H9 (cell line): ENCODE data around the gene CNTFR. TPM values are rescaled to one million over a fixed set of nuclear protein-coding genes. Genes with fewer than 3 reads are reported as not detected.
A peak's percentile ranks its signal among the peaks of the same experiment; 100 is the strongest.

ENCODE experiments used
- DNase-seq: peaks from one replicate; pipeline ENCODE4 v3.0.0-alpha.2; 2017
- H2AFZ ChIP-seq: one replicate; pipeline ENCODE4 v1.6.1; 2013; ENCODE audit warnings: mild to moderate bottlenecking, low read length, control low read depth, moderate library complexity
- H2AK5ac ChIP-seq: 2 replicates; pipeline ENCODE4 v1.6.1; 2013; ENCODE audit warnings: low read length, control low read depth, mixed read lengths; ENCODE audit not compliant: insufficient read length
- H2BK120ac ChIP-seq: one replicate; pipeline ENCODE4 v1.6.1; 2013; ENCODE audit warnings: low read depth, mild to moderate bottlenecking, low read length, control low read depth, inconsistent platforms; ENCODE audit not compliant: poor library complexity, severe bottlenecking
- H2BK12ac ChIP-seq: 2 replicates; pipeline ENCODE4 v1.6.1; 2013; ENCODE audit warnings: low read length, control low read depth, mixed read lengths, low read depth; ENCODE audit not compliant: insufficient read length
- H2BK15ac ChIP-seq: 2 replicates; pipeline ENCODE4 v1.6.1; 2013; ENCODE audit warnings: low read depth, low read length, control low read depth
- H2BK20ac ChIP-seq: one replicate; pipeline ENCODE4 v1.6.1; 2013; ENCODE audit warnings: low read depth, mild to moderate bottlenecking, low read length, control low read depth, inconsistent platforms; ENCODE audit not compliant: poor library complexity, severe bottlenecking
- H2BK5ac ChIP-seq: 2 replicates; pipeline ENCODE4 v1.6.1; 2013; ENCODE audit warnings: low read length, control low read depth, mixed read lengths; ENCODE audit not compliant: insufficient read length
- H3K14ac ChIP-seq: 2 replicates; pipeline ENCODE4 v1.6.1; 2013; ENCODE audit warnings: low read length, control low read depth; ENCODE audit not compliant: insufficient read depth
- H3K18ac ChIP-seq: 2 replicates; pipeline ENCODE4 v1.6.1; 2013; ENCODE audit warnings: low read depth, mild to moderate bottlenecking, mixed read lengths, low read length, control low read depth; ENCODE audit not compliant: insufficient read length
- H3K23ac ChIP-seq: 2 replicates; pipeline ENCODE4 v1.6.1; 2013; ENCODE audit warnings: low read length, control low read depth, mixed read lengths, low read depth; ENCODE audit not compliant: insufficient read length
- H3K23me2 ChIP-seq: 2 replicates; pipeline ENCODE4 v1.6.1; 2013; ENCODE audit warnings: low read depth, mild to moderate bottlenecking, mixed read lengths, low read length, control low read depth; ENCODE audit not compliant: insufficient read length, poor library complexity, severe bottlenecking
- H3K27ac ChIP-seq: 2 replicates; pipeline ENCODE4 v1.5.1; 2013; ENCODE audit warnings: low read length, control low read depth, mixed read lengths, low read depth; ENCODE audit not compliant: insufficient read length
- H3K27me3 ChIP-seq: 2 replicates; pipeline ENCODE4 v1.6.1; 2013; ENCODE audit warnings: low read length, control low read depth, inconsistent platforms; ENCODE audit not compliant: insufficient read depth
- H3K4ac ChIP-seq: 2 replicates; pipeline ENCODE4 v1.6.1; 2013; ENCODE audit warnings: low read depth, mild to moderate bottlenecking, control low read depth, inconsistent platforms, low read length, moderate library complexity
- H3K4me1 ChIP-seq: 2 replicates; pipeline ENCODE4 v1.6.1; 2013; ENCODE audit warnings: low read length, control low read depth, inconsistent platforms; ENCODE audit not compliant: insufficient read depth
- H3K4me2 ChIP-seq: 2 replicates; pipeline ENCODE4 v1.6.1; 2013; ENCODE audit warnings: low read length, control low read depth, mixed read lengths; ENCODE audit not compliant: insufficient read length, insufficient read depth
- H3K56ac ChIP-seq: 2 replicates; pipeline ENCODE4 v1.6.1; 2013; ENCODE audit warnings: low read depth, mild to moderate bottlenecking, mixed read lengths, low read length, control low read depth; ENCODE audit not compliant: insufficient read length
- H3K79me1 ChIP-seq: 2 replicates; pipeline ENCODE4 v1.6.1; 2013; ENCODE audit warnings: low read depth, mild to moderate bottlenecking, moderate library complexity, low read length, control low read depth, inconsistent platforms; ENCODE audit not compliant: insufficient read depth, poor library complexity, severe bottlenecking
- H3K79me2 ChIP-seq: 2 replicates; pipeline ENCODE4 v1.6.1; 2013; ENCODE audit warnings: low read length, control low read depth, inconsistent platforms; ENCODE audit not compliant: insufficient read depth
- H3K9ac ChIP-seq: 2 replicates; pipeline ENCODE4 v1.6.1; 2013; ENCODE audit warnings: low read length, control low read depth, mixed read lengths; ENCODE audit not compliant: insufficient read length; ENCODE audit errors: extremely low read depth
- H3K9me3 ChIP-seq: one replicate; pipeline ENCODE4 v1.6.1; 2013; ENCODE audit warnings: low read depth, low read length, inconsistent platforms; ENCODE audit not compliant: control insufficient read depth
- H3T11ph ChIP-seq: one replicate; pipeline ENCODE4 v1.6.1; 2013; ENCODE audit warnings: mild to moderate bottlenecking, low read length, control low read depth, inconsistent platforms
- H4K20me1 ChIP-seq: one replicate; pipeline ENCODE4 v1.6.1; 2013; ENCODE audit not compliant: control insufficient read depth, insufficient read length, insufficient read depth
- H4K5ac ChIP-seq: 2 replicates; pipeline ENCODE4 v1.6.1; 2013; ENCODE audit warnings: low read depth, mild to moderate bottlenecking, mixed read lengths, low read length, control low read depth; ENCODE audit not compliant: insufficient read length
- H4K8ac ChIP-seq: replicated peaks from 2 replicates; pipeline ENCODE4 v1.6.1; 2013; ENCODE audit warnings: low read length, control low read depth, mixed read lengths, low read depth; ENCODE audit not compliant: insufficient read length
- H4K91ac ChIP-seq: 2 replicates; pipeline ENCODE4 v1.6.1; 2013; ENCODE audit warnings: low read depth, mild to moderate bottlenecking, moderate library complexity, mixed read lengths, low read length, control low read depth; ENCODE audit not compliant: insufficient read length
- H3K27ac Mint-ChIP-seq, 3 experiments: 2 replicates in 2 of 3; 3 replicates in 1 of 3; pipeline ENCODE4 v1.8.0; 2020 to 2021; ENCODE audit warnings: mixed read lengths in 3 of 3, mild to moderate bottlenecking in 1 of 3, moderate library complexity in 1 of 3
- H3K27me3 Mint-ChIP-seq: 2 replicates; pipeline ENCODE4 v1.8.0; 2021; ENCODE audit warnings: low read depth, mild to moderate bottlenecking, moderate library complexity, mixed read lengths
- H3K36me3 Mint-ChIP-seq, 3 experiments: 2 replicates in 2 of 3; 3 replicates in 1 of 3; pipeline ENCODE4 v1.8.0; 2020 to 2021; ENCODE audit warnings: low read depth in 3 of 3, mixed read lengths in 3 of 3; ENCODE audit not compliant: insufficient read depth in 1 of 3
- H3K4me1 Mint-ChIP-seq, 2 experiments: 2 replicates each; pipeline ENCODE4 v1.8.0; 2020; ENCODE audit warnings: mixed read lengths in 2 of 2
- H3K4me3 Mint-ChIP-seq, 2 experiments: 2 replicates in 1 of 2; 3 replicates in 1 of 2; pipeline ENCODE4 v1.8.0; 2020 to 2021; ENCODE audit warnings: mild to moderate bottlenecking in 2 of 2, mixed read lengths in 2 of 2, moderate library complexity in 1 of 2
- H3K9me3 Mint-ChIP-seq, 2 experiments: 2 replicates in 1 of 2; 3 replicates in 1 of 2; pipeline ENCODE4 v1.8.0; 2020; ENCODE audit warnings: mild to moderate bottlenecking in 2 of 2, mixed read lengths in 2 of 2, moderate library complexity in 1 of 2
- WGBS: extraction: QIAGEN DNeasy Blood & Tissue Kit; methylation state at CpG from one replicate; pipeline ENCODE4 v1.1.7; 2013; ENCODE audit warnings: missing lambda C conversion rate, low lambda C conversion rate, mixed read lengths; ENCODE audit not compliant: insufficient read length; ENCODE audit errors: extremely low coverage; 5-methylcytosine and 5-hydroxymethylcytosine counted together
- total RNA-seq: library from RNA; stranded (reverse); gene quantifications from 2 replicates; pipeline ENCODE4 v1.2.1, GENCODE V29; 2021
- TF ChIP-seq, protein P1 (sequence below): fragments of 200-600 bp; sonication (generic); conservative IDR thresholded peaks from 3 replicates; pipeline ENCODE4 v1.8.0; 2021; ENCODE audit warnings: antibody characterized with exemption, mild to moderate bottlenecking

CNTFR gene
- total RNA-seq, 1 experiment from 2014 or later, result 0.55 TPM

DNA sequence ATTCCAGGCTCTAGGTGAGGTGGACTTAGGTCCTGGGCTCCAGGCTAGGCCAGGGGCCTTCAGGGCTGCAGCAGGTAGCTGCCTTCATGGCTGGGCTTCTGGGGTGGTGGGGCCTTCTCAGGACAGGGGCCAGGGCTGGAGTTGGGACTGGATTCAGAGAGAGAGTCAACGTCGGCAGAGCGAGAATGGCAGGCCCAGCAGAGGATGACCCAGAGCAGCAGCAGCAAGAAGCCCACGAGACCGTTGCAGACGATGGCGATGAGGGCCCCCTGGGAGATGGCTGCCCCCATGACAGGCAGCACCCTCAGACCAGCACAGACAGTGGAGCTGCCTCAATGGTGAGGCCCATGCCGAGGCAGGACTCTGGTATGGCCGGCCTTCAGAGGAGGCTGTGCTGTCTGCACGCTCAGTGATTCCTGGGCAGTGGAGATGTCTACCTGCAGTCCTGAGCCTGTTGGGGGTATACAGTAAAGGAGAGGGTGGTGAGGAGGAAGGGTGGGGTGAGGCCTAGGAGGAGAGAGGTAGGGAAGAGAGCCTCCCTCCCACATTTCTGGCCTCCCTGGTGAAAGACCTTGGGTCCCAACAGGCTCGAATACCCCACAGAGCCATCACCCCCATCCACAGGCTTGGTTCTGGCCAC is 68.0 kb downstream of the CNTFR start:
- H3K36me3 Mint-ChIP-seq, result peaks cover 0 to 3% (median 0%) of the 10 kb centered on the region in 3 experiments; a peak in 1 of 7 replicates
- no peak overlapping the region for H2BK12ac ChIP-seq
- H3K27me3 ChIP-seq, result no peaks in the 10 kb centered on the region; the same call in 1 of the 2 replicates
- no peaks in the 10 kb centered on the region for H3K9me3 Mint-ChIP-seq
- H4K91ac ChIP-seq, result no peak overlapping the region
- peaks cover 10% of the 10 kb centered on the region for H3K23me2 ChIP-seq
- H4K20me1 ChIP-seq, result peaks cover 4% of the 10 kb centered on the region
- no peaks in the 10 kb centered on the region for H3K9me3 ChIP-seq
- no peaks in the 10 kb centered on the region for H3K79me2 ChIP-seq
- no peak overlapping the region for H2BK20ac ChIP-seq
- H3K27ac ChIP-seq, result no peak overlapping the region
- H2BK15ac ChIP-seq, result no peak overlapping the region
- H3K56ac ChIP-seq, result no peak overlapping the region
- no peak overlapping the region for H2BK5ac ChIP-seq
- no peak overlapping the region for H3K23ac ChIP-seq
- H3K14ac ChIP-seq, result no peak overlapping the region; the same call in 1 of the 2 replicates
- no peak overlapping the region for H3K4ac ChIP-seq
- no peak overlapping the region for H3K18ac ChIP-seq
- no CpG with 5 or more reads among the region's 11 CpGs for WGBS
- no peak overlapping the region for H4K8ac ChIP-seq
- H3K4me1 Mint-ChIP-seq, result peaks cover 10 to 17% of the 10 kb centered on the region in 2 experiments
- peak overlapping the region; percentile 41 to 90; a peak in 4 of 5 replicates for H3K4me3 Mint-ChIP-seq
- no peak overlapping the region for H2AFZ ChIP-seq
- H3K79me1 ChIP-seq, result no peaks in the 10 kb centered on the region
- no peak overlapping the region for H3K27ac Mint-ChIP-seq
- no peak for DNase-seq
- peaks cover 6% of the 10 kb centered on the region; the same call in 1 of the 2 replicates for H3K4me1 ChIP-seq
- no peak overlapping the region for H2BK120ac ChIP-seq
- H4K5ac ChIP-seq, result no peak overlapping the region
- peaks cover 48% of the 10 kb centered on the region for H3K27me3 Mint-ChIP-seq
- H3T11ph ChIP-seq, result no peak overlapping the region
- TF ChIP-seq, protein P1, sequence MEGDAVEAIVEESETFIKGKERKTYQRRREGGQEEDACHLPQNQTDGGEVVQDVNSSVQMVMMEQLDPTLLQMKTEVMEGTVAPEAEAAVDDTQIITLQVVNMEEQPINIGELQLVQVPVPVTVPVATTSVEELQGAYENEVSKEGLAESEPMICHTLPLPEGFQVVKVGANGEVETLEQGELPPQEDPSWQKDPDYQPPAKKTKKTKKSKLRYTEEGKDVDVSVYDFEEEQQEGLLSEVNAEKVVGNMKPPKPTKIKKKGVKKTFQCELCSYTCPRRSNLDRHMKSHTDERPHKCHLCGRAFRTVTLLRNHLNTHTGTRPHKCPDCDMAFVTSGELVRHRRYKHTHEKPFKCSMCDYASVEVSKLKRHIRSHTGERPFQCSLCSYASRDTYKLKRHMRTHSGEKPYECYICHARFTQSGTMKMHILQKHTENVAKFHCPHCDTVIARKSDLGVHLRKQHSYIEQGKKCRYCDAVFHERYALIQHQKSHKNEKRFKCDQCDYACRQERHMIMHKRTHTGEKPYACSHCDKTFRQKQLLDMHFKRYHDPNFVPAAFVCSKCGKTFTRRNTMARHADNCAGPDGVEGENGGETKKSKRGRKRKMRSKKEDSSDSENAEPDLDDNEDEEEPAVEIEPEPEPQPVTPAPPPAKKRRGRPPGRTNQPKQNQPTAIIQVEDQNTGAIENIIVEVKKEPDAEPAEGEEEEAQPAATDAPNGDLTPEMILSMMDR, result no peak
- no peak overlapping the region for H3K9ac ChIP-seq
- H2AK5ac ChIP-seq, result no peak overlapping the region
- no peak overlapping the region for H3K4me2 ChIP-seq
